Ovary (tissue), 3 donors: ENCODE results near the gene HEATR5A.

Source experiments
- CTCF ChIP-seq, 3 donors: fragments of 450-650 bp in 2 of 3; fragments of 200-600 bp in 1 of 3; IDR thresholded peaks; one replicate each; pipeline versions ENCODE4 v1.5.1 to v1.8.0; 2016 to 2022; ENCODE audit warnings: antibody characterized with exemption in 3 of 3, mild to moderate bottlenecking in 1 of 3
- POLR2A ChIP-seq: fragments of 450-650 bp; IDR thresholded peaks from one replicate; pipeline ENCODE4 v1.6.1; 2017; ENCODE audit warnings: antibody characterized with exemption, mild to moderate bottlenecking, moderate library complexity
- donor health status: DM: no; HTN: no; CAD: no.

GRCh38 chr14:31291210-31291609 lies 129.1 kb downstream of the HEATR5A start:
- TF ChIP-seq CTCF (IDR thresholded peaks at IDR 0.05) (no peak), POLR2A (no peak)
